A375 (cell line): ENCODE results near the gene BTC. TPM values are rescaled to one million over a fixed set of nuclear protein-coding genes. Genes with fewer than 3 reads are reported as not detected.

ENCODE experiments used
- total RNA-seq: library from RNA; depleted of rRNA; stranded (reverse); fragments of >200 nt; shearing (Covaris generic); gene quantifications from 2 replicates; pipeline ENCODE4 v1.2.3, GENCODE V29; 2014; rRNA removed

The BTC gene, protein sequence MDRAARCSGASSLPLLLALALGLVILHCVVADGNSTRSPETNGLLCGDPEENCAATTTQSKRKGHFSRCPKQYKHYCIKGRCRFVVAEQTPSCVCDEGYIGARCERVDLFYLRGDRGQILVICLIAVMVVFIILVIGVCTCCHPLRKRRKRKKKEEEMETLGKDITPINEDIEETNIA
- total RNA-seq, result 0.37 and 1.5 TPM in 2 replicates

DNA sequence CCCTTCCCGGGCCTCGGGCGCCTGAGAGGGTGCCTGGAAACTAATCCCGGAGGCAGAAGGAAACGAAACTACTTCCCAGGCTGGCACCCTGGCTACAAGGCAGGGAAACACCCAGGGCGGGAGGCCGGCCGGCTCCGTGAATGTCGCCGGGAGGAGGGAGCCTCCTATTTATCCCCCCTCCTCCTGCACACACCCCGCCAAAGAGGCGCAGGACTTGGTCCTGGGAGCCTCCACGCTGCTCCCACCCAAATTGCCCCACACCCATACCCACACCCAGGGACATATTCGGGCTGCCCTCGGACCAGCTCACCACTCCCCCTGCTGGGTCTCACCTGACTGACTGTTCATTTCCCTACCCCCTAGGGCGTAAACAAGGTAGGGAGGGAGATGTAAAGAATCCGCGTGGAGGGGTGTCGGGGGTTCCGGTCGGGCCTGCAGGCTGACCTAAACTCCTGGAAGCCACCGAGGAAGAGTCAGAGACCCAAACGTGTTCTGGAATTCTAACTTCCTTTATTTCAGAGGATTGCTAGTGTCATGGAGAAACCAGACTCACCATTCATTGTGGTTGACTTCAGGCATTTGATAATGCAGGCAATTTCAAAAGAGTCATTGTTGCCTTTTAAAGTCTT is at the start of gene BTC:
Gene BTC (minus strand): TSS at position 142 of the 629 bp plus-strand sequence. CDS start 198 bp downstream, outside the sequence.

Other genes with a start within 250 kb of the BTC start
- 0.19 and 0.32 TPM in 2 replicates for gene PARM1, start 138.6 kb upstream of the BTC start, total RNA-seq